Right renal cortex interstitium (tissue), 3 donors: ENCODE measurements around the gene RRAD. TPM values are rescaled to one million over a fixed set of nuclear protein-coding genes. Genes with fewer than 3 reads are reported as not detected.
"Not testable (repeated sequence)": the region's sequence is repeated elsewhere in the genome, so short reads cannot be mapped to it uniquely, and the experiment has no call there.

Source experiments
- DNase-seq, 3 donors: peaks; one replicate each; pipeline ENCODE4 v3.0.0-alpha.2; 2013; ENCODE audit warnings: low read depth in 3 of 3, low spot score in 2 of 3
- polyA plus RNA-seq, 3 donors: library from polyadenylated mRNA; unstranded; fragments of 120-200 nt; gene quantifications; one replicate each; pipeline ENCODE4 v1.2.1, GENCODE V29; 2013; ENCODE audit not compliant: insufficient read length in 3 of 3

Gene RRAD
- polyA plus RNA-seq, 3 donors = 1.9 to 3.2 (median 2.1) TPM

DNA sequence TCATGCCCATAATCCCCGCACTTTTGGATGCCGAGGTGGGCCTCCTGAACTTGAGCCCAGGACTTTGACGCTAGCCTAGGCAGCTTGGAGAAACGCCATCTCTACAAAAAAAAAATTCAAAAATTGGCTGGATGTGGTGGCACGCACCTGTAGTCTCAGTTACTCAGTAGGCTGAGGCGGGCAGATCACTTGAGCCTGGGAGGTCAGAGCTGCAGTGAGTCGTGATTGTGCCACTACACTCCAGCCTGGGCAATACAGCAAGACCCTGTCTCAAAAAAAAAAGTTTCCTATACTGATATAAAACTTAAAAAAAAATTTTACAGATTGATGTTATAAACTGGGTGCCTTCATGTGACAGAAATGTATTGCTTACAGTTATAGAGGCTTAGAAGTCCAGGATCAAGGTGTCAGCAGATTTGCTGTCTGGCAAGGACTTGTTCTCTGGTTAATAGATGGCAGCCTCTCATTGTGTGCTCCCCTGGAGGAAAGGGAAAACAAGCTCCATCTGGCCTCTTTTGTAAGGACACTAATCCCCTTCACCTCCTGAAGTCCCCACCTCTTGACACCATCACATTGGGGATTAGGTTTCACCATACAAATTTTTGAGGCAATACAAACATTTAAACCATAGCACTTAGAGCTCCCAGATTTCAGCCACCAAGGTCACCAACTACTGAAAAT, 27.2 kb upstream of the RRAD start:
- DNase-seq = no peak

DNA sequence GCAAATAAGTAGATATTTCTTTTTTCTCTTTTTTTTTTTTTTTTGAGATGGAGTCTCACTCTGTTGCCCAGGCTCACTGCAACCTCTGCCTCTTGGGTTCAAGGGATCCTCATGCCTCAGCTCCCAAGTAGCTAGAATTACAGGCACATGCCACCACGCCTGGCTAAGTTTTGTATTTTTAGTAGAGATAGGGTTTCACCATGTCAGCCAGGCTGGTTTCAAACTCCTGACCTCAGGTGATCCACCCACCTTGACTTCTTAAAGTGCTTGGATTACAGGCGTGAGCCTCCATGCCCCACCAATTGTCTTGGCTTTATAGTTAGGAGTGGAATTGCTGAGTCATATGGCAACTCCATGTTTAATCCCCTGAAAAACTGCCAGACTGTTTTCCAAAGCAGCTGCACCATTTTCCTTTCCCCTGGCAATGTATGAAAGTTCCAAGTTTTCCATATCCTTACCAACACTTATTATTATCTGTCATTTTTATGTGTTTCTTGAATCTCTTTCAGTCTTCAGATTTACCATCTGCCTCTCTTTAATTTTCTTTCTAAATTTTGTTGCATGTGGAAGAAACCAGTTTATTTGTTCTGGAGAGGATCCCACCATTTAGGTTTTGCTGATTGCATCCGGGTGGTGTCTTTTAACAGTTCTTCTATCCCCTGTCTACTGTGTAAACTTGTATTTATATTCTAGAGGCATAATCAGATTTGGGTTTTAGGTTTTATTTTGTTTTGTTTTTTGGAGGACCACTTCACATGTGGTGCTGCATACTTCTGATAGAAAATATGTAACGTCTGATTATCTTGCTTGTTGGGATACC, 25.8 kb upstream of the RRAD start:
- no peak for DNase-seq

DNA sequence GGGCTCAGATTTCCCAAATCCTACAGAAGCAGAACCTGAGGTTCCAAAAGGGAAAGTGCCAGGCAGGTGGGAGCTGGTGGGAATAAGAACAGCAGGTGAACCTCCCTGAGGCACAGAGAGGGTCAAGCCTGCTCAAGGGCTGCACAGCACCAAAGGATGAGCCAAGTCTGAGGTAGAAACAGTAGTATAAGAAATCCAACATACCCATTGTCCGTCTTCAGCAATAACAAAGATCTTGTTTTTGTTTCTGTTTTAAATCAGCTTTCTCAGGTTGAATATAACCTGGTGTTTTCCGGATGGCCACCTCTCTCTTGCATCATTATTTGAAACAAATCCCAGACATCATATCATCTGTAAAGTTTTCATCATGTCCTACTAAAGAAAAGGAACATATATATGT, 25.1 kb upstream of the RRAD start:
- DNase-seq = no peak

DNA sequence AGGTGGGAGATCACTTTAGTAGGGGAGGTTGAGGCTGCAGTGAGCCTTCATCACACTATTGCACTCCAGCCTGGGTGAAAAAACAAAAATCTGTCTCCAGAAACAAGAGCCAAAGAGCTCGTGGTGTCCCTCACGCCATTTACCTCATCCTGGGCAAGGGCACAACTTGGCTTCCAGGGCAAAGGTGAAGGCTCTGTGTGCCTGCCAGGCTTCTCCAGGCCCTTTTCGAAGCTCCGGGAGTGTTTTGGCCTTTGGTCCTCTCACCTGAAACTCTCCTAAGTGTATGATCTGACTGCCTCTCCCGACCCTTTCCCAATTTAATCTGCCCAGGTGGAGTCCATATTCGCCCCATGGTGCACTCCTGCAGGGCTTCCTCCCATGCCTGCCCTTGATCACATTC, 24.1 kb upstream of the RRAD start:
- no peak for DNase-seq

DNA sequence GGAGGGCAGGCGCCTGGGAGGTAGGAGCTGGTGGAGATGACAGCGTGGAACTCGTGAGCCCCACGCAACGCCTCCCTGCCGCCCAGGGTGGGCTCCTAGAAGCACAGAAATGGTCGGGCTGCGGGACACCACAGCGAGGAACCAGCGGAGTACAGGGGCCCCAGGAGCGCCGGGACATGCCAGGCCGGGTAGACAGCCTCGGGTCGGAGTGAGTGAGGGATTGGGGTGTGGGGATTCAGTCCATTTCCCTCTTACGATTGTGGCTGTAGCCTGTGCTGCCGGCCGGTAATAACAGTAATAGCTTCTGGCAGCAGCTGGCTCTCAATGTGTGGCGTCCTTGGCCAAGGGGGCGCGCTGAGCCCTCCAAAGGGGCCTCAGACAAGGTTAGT, 23.5 kb upstream of the RRAD start:
- no peak for DNase-seq

DNA sequence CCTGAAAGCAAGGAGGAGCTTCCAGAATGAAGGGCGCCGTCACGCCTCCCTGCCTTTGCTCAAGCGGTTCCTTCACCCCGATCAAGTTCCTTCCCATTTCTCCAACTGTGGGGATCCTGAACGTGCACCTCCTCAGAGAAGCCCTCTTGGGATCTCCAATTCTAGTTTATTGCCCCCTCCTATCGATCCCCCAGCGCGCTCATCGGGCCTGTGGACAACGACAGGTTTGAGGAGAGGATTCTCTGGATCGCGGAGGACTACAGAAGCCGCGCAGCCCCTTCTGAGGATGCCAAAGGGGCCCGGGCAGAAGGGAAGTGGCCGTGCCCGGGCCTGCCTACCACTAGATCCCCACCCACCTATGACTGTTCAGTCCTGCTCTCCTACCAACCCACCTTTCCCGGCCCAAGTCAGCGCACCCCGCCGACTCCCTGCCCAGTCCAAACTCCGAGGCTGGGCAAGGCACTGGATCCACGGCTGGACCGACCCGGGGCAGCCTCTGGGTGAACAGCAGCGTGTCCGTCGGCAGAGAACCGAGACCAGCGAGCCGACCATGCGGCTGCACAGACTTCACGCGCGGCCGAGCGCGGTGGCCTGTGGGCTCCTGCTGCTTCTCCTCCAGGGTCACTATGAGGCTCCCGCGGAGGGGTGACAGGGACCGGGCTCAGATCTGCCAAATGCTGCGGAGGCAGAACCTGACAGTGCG, 22.9 kb upstream of the RRAD start:
- no peak for DNase-seq

DNA sequence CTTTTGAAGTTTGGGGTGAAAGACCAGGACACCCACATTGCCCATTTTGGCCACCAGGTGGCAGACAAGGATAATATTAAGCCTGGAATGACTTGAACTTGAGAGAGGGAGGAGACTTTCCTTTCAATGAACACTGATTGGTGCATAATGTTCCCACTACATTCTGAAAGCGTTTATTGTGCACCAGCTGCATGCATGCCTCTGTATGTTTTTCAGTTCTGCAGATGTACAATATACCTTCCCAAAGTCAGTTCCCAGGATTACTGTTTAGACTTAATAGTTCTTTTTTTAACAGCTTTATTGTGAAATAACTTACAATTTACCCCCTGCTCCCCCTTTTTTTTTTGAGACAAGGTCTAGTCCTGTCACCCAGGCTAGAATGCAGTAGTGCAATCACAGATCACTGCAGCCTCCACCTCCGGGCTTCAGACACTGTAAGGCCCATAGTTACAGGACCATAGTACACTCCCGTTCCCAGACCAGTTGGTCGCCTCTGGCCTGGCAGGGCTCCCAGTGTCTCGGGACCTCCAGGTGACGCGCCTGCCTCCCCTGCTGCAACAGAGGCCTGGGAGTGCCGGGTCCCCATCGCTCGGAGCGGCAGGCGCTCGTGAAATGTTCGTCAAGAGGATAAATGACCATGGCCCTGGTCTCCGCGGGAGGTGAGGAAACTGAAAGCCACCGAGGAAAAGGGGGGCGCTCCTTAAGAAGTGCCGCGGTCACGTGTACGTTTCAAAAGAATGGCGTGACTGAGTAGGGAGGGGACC, 22.1 kb upstream of the RRAD start:
- peak; percentile 69 to 75 (median 74) for DNase-seq

DNA sequence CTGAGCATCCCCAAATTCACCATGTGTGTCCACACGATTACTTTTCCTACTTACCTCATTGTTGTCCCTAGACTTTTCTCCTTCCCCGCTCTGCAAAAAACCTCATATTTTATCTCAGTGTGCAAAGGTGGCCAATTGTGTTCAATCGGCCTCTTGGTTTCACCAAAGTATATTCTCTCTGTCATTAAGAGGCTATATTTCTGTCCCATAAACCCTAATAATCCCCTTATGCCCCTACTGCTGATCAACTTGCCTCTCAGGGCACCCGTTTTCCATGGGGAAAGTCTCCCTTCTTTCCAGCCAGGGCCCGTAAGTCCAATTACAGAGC, 21.6 kb upstream of the RRAD start:
- no peak for DNase-seq

DNA sequence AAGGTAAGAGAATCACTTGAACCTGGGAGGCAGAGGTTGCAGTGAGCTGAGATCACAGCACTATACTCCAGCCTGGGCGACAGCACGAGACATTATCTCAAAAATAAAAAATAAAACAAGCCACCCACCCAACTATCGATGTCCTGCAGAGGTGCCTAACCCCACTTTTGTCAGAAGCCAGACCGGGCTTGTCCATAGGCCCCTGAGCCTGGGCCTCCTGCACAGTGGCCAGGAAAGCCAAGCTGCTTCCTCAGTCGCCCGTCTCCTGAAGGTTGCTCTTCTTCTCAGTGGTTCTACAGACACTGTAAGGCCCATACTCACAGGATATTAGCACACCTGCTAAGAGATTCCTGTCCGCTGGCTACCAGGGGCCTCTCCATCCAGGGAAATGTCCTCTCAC, 21.2 kb upstream of the RRAD start:
- no peak for DNase-seq

DNA sequence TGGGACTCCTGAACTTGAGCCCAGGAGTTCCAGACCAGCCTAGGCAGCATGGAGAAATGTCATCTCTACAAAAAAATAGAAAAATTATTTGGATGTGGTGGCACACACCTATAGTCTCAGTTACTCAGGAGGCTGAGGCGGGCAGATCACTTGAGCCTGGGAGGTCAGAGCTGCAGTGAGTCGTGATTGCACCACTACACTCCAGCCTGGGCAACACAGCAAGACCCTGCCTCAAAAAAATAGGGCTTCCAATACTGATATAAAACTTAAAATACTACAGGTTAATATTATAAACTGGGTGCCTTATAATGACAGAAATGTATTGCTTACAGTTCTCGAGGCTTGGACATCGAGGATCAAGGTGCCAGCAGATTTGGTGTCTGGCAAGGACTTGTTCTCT, 20.6 kb upstream of the RRAD start:
- DNase-seq = no peak

DNA sequence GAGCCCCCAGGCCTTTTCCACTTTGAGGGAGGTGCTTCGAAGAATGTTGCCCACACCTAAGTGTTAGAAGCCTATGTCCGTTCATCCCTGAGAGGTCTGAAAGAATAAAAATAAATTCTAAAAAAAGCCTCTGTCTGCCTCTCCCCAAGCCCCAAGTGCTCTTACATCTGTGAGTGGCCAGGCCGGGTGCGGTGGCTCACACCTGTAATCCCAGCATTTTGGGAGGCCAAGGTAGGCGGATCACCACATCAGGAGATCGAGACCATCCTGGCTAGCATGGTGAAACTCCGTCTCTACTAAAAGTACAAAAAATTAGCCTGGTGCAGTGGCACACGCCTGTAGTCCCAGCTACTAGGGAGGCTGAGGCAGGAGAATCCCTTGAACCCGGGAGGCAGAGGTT, 19.6 kb upstream of the RRAD start:
- not testable (repeated sequence) for DNase-seq

DNA sequence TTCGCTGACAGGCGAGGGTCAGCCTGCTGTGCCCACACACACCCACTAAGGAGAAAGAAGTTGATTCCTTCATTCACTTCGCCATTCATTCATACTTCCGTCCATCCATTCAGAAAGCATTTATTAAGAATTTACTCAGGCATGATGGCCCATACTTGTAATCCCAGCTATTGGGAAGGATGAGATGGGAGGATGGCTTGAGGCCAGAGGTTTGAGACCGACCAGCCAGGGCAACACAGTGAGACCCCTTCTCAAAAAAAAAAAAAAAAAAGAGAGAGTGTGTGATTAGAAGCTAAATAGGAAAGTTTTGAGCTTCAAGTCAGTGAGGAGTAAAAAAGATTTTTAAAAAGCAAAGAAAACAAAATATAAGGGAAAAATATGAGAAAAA, 18.7 kb upstream of the RRAD start:
- DNase-seq = no peak

DNA sequence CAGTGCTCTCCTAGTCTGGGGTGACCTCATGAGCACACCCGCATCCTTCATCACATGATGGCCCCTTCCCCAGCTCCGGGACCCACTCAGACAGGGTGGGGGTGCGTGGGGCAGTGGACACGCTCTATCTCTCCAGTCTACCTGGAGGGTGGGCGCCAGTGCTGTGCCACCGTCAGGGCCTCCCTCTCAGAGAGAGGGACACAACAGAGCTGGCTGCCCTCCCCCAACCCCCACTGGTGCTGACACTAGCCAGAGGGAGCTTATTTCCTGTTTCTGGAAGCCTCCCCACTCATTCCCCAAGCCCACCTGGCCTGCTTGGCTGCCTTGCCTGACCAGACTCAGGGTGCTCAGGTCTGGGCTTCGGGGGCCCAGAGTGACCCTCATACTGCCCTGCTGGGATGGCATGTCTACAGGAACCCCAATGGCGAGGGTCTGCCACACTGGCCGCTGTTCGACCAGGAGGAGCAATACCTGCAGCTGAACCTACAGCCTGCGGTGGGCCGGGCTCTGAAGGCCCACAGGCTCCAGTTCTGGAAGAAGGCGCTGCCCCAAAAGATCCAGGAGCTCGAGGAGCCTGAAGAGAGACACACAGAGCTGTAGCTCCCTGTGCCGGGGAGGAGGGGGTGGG, 18.2 kb upstream of the RRAD start:
- DNase-seq = no peak

DNA sequence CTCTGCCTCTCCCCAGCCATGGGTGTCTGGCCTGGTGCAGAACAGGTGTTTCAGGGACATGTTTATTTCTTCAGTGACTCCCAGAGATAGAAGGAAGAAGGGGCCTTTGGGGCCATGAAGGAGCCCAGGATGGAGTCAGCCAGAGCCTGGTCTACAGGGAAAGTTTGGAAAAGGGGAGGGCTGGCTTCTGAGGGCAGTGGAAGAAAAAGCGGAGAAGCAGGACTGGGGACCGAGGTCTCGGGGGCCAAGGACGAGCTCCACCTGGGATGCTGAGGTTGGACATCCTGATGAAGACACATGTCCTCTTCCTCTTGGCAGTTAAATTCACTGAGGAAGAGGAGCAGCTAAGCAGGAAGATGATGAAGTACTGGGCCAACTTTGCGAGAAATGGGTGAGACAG, 17.6 kb upstream of the RRAD start:
- no peak for DNase-seq

DNA sequence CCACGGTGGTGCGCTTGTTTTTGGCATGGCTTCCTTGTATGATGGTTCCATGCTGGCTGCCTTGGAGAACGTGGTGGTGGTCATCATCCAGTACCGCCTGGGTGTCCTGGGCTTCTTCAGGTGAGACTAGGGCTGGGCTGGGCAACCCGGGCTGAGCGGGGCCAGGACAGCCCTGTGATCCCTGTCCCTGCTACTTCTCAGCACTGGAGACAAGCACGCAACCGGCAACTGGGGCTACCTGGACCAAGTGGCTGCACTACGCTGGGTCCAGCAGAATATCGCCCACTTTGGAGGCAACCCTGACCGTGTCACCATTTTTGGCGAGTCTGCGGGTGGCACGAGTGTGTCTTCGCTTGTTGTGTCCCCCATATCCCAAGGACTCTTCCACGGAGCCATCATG, 14.9 kb upstream of the RRAD start:
- DNase-seq = no peak

DNA sequence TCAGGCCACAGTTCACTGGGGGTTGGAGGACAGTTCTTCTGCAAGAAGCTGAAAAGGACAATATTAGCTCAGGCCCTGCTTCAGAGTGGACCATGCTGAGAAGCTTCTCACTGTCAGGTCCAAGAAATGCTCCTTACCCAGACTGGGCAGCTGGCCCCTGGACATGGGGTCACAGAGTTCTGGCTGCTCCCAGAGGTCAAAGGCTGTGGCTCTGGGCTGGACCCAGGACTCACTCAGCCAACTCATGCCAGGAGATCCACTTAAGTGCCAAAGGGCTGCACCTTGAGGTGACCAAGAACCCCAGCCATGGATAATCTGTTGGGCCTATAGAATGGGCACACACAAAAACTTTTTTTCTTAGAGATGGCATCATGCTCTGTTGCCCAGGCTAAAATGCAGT, 14.0 kb upstream of the RRAD start:
- no peak for DNase-seq

DNA sequence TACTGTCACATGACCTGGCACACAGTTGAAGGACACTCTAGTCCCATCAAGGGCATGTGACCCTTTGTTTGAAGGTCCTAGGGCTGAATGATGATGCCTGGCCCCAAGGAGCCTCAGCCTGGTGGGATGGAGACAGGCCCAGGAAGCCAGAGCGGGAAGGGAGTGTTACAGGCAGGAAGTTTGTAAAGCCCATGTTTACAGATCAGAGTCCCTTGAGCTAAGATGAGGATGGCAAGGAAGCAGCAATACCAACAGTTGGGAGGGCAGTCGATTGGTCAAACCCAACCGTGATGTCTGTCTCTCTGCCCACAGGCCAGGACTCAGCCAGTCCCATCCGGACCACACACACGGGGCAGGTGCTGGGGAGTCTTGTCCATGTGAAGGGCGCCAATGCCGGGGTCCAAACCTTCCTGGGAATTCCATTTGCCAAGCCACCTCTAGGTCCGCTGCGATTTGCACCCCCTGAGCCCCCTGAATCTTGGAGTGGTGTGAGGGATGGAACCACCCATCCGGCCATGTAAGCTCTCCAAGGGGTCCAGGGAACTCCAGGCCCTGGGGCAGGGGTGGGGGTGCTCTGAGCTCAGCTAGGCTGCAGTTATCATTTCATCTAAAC, 12.5 kb upstream of the RRAD start:
- DNase-seq = no peak

DNA sequence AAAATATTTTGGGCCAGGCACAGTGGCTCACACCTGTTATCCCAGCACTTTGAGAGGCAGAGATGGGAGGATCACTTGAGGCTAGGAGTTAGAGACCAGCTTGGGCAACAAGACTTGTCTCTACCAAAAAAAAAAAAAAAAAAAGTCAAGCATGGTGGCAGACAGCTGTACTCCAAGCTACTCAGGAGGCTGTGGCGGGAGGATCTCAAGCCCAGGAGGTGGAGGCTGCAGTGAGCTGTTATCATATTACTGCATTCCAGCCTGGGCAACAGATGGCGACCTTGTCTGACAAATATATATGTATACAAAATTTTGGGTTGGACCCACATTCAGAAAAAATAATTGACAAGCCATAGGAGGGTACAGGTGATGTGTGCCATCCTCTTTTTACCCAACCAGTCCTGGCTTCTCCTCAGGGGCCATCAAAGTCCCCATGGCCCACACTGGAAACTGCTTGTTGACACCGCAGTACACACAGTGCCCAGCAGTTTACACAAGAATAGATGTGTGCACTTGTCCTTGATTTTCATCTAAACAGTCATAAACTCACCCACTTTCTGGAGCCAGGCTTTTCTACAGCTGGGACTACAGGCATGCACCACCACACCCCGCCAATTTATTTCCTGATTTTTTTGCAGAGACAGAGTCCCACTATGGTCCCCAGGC, 11.7 kb upstream of the RRAD start:
- DNase-seq = no peak

DNA sequence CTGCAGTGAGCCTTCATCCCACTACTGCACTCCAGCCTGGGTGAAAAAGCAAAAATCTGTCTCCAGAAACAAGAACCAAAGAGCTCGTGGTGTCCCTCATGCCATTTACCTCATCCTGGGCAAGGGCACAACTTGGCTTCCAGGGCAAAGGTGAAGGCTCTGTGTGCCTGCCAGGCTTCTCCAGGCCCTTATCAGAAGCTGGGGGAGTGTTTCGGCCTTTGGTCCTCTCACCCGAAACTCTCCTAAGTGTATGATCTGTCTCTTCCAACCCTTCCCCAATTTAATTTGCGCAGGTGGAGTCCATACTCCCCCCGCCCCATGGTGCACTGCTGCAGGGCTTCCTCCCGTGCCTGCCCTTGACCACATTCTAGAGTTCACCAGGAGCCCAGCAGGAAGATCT, 11.1 kb upstream of the RRAD start:
- no peak for DNase-seq
